GM19455 (cell line): ENCODE measurements around the gene NPEPL1.

Source experiments
- ATAC-seq: cut with Tn5 transposase; IDR thresholded peaks from one replicate; pipeline ENCODE4 v1.9.1; 2021; ENCODE audit not compliant: unreplicated experiment

The NPEPL1 gene

GRCh38 chr20:58657262-58657661 lies 35.3 kb upstream of the NPEPL1 start:
- no peak for ATAC-seq

- ATAC-seq, result no peak
Observed at GRCh38 chr20:58657986-58658385, 34.6 kb upstream of the NPEPL1 start.

GRCh38 chr20:58658760-58659159 lies 33.8 kb upstream of the NPEPL1 start:
- no peak for ATAC-seq

GRCh38 chr20:58659841-58660240 lies 32.8 kb upstream of the NPEPL1 start:
- no peak for ATAC-seq

- ATAC-seq, result no peak
Observed at GRCh38 chr20:58660855-58661597, 31.6 kb upstream of the NPEPL1 start.

GRCh38 chr20:58661598-58662473 lies 30.8 kb upstream of the NPEPL1 start:
- ATAC-seq, result no peak

- no peak for ATAC-seq
Observed at GRCh38 chr20:58664331-58664730, 28.3 kb upstream of the NPEPL1 start.

- ATAC-seq, result no peak
Observed at GRCh38 chr20:58664883-58665282, 27.7 kb upstream of the NPEPL1 start.

- ATAC-seq, result no peak
Observed at GRCh38 chr20:58665606-58666005, 27.0 kb upstream of the NPEPL1 start.

GRCh38 chr20:58666702-58667101 lies 25.9 kb upstream of the NPEPL1 start:
- no peak for ATAC-seq

- no peak for ATAC-seq
Observed at GRCh38 chr20:58667975-58668374, 24.6 kb upstream of the NPEPL1 start.

- no peak for ATAC-seq
Observed at GRCh38 chr20:58668901-58669286, 23.7 kb upstream of the NPEPL1 start.

GRCh38 chr20:58669287-58670006 lies 23.2 kb upstream of the NPEPL1 start:
- ATAC-seq, result no peak

GRCh38 chr20:58670102-58670501 lies 22.5 kb upstream of the NPEPL1 start:
- no peak for ATAC-seq

GRCh38 chr20:58670659-58671058 lies 21.9 kb upstream of the NPEPL1 start:
- ATAC-seq, result no peak

GRCh38 chr20:58673119-58673518 lies 19.5 kb upstream of the NPEPL1 start:
- ATAC-seq, result no peak

GRCh38 chr20:58675146-58675584 lies 17.4 kb upstream of the NPEPL1 start:
- no peak for ATAC-seq

- no peak for ATAC-seq
Observed at GRCh38 chr20:58675641-58676040, 17.0 kb upstream of the NPEPL1 start.

- no peak for ATAC-seq
Observed at GRCh38 chr20:58676161-58676560, 16.4 kb upstream of the NPEPL1 start.

GRCh38 chr20:58677079-58677604 lies 15.5 kb upstream of the NPEPL1 start:
- ATAC-seq, result no peak

- no peak for ATAC-seq
Observed at GRCh38 chr20:58677808-58678207, 14.8 kb upstream of the NPEPL1 start.
